GM12878 (cell line): ENCODE data around the gene CLBA1. TPM values are rescaled to one million over a fixed set of nuclear protein-coding genes. Genes with fewer than 3 reads are reported as not detected.
A peak's percentile ranks its signal among the peaks of the same experiment; 100 is the strongest.

Experiments used
- ATAC-seq: fragments of 200-7000 bp; cut with Tn5 transposase; 3 replicates; pipeline ENCODE4 v1.9.1; 2020; ENCODE audit warnings: mild to moderate bottlenecking, moderate library complexity
- BruUV-seq: library from RNA; stranded (reverse); fragments of 400-500 nt; replicated peaks from 2 replicates; lab custom pipeline; 2021; lab: Mats Ljungman, UMichigan
- CTCF ChIA-PET: fragments of 300-600 bp; sonication (Branson Sonifier 250); formaldehyde crosslinking; extraction: SDS; loops from one replicate; lab custom pipeline; 2021; ENCODE audit warnings: inconsistent platforms; lab: Yijun Ruan, JAX
- POLR2A ChIA-PET: fragments of 350-600 bp; formaldehyde crosslinking; extraction: SDS; loops from one replicate; lab custom pipeline; 2021; ENCODE audit warnings: inconsistent platforms; lab: Charles Lee
- RAD21 ChIA-PET: fragments of 300-600 bp; sonication (Branson Sonifier 250); formaldehyde crosslinking; loops from one replicate; lab custom pipeline; 2023; ENCODE audit warnings: antibody characterized with exemption; ENCODE audit not compliant: unreplicated experiment; lab: Charles Lee
- SMC1A ChIA-PET: fragments of 300-600 bp; sonication (Branson Sonifier 250); formaldehyde crosslinking; loops from one replicate; lab custom pipeline; 2023; ENCODE audit not compliant: unreplicated experiment, uncharacterized antibody; lab: Charles Lee
- DNase-seq: peaks from one replicate; pipeline ENCODE4 v3.0.0-alpha.2; 2011; ENCODE audit warnings: low read depth, low spot score
- FAIRE-seq: peaks from 3 replicates; lab custom pipeline; 2011; peaks lifted over from hg19 to GRCh38; lab: Jason Lieb, UNC
- H2AFZ ChIP-seq: 2 replicates; pipeline ENCODE4 v1.6.0; 2011; ENCODE audit warnings: low read depth, low read length, control low read depth; ENCODE audit not compliant: control insufficient read depth
- H3K27ac ChIP-seq: 2 replicates; pipeline ENCODE4 v1.5.1; 2011; ENCODE audit warnings: control low read depth; ENCODE audit not compliant: control insufficient read depth, insufficient read depth
- H3K27me3 ChIP-seq, 2 experiments: replicated peaks in 1 of 2; 2 replicates each; pipeline versions ENCODE4 v1.6.0 to v1.6.1; 2011; ENCODE audit warnings: low read length in 1 of 2; ENCODE audit not compliant: control insufficient read depth in 2 of 2, insufficient read depth in 2 of 2
- H3K36me3 ChIP-seq, 2 experiments: 2 replicates each; pipeline ENCODE4 v1.5.1; 2011; ENCODE audit warnings: low read length in 1 of 2; ENCODE audit not compliant: control insufficient read depth in 2 of 2, insufficient read depth in 2 of 2
- H3K4me1 ChIP-seq: 2 replicates; pipeline ENCODE4 v1.6.1; 2011; ENCODE audit warnings: mild to moderate bottlenecking, low read length, moderate library complexity, mixed read lengths; ENCODE audit not compliant: control insufficient read depth, insufficient read depth
- H3K4me2 ChIP-seq: 2 replicates; pipeline ENCODE4 v1.6.0; 2011; ENCODE audit warnings: control low read depth; ENCODE audit not compliant: control insufficient read depth, insufficient read depth
- H3K4me3 ChIP-seq: fragments of 200-600 bp; sonication (generic); 2 replicates; pipeline ENCODE4 v1.5.1; 2016
- H3K79me2 ChIP-seq: 2 replicates; pipeline ENCODE4 v1.6.0; 2011; ENCODE audit warnings: low read length; ENCODE audit not compliant: control insufficient read depth, insufficient read depth
- H3K9ac ChIP-seq: 2 replicates; pipeline ENCODE4 v1.8.0; 2011; ENCODE audit warnings: low read length, control low read depth, mixed read lengths; ENCODE audit not compliant: control insufficient read depth, insufficient read depth
- H3K9me3 ChIP-seq: replicated peaks from 3 replicates; pipeline ENCODE4 v1.5.1; 2011; ENCODE audit warnings: mild to moderate bottlenecking, low read length; ENCODE audit not compliant: control insufficient read depth, insufficient read depth
- H4K20me1 ChIP-seq: 2 replicates; pipeline ENCODE4 v1.6.0; 2011; ENCODE audit not compliant: control insufficient read depth, insufficient read depth
- RAD21 ChIP-seq: IDR thresholded peaks from 2 replicates; pipeline ENCODE4 v1.6.1; 2011; ENCODE audit warnings: mild to moderate bottlenecking, low read depth, low read length, moderate library complexity; ENCODE audit not compliant: insufficient read depth
- SUZ12 ChIP-seq: fragments of 200-600 bp; sonication (generic); IDR thresholded peaks from one replicate; pipeline ENCODE4 v1.6.1; 2018; ENCODE audit warnings: antibody characterized with exemption, mild to moderate bottlenecking; ENCODE audit not compliant: unreplicated experiment
- WGBS: methylation state at CpG from one replicate; pipeline ENCODE4 v1.1.6; 2016; ENCODE audit warnings: low lambda C conversion rate; ENCODE audit not compliant: insufficient replicate concordance, insufficient coverage; ENCODE audit errors: missing lambda C conversion rate; 5-methylcytosine and 5-hydroxymethylcytosine counted together
- in situ Hi-C: fragments of 300-500 bp; cut with MboI; formaldehyde crosslinking; loops from 9 replicates; pipeline ENCODE4 v1.14.3; 2018; ENCODE audit warnings: mixed read lengths
- intact Hi-C: fragments of 100-400 bp; cut with micrococcal nuclease; formaldehyde crosslinking; loops from one replicate; pipeline ENCODE4 v1.14.2; 2022; ENCODE audit not compliant: unreplicated experiment
- polyA plus RNA-seq, 11 experiments: library from polyadenylated mRNA; depleted of rRNA in 4 of 11; unstranded in 6 of 11; stranded (reverse) in 5 of 11; fragments of >200 nt; fragmentation: Nextera tagmentation in 4 of 11; fragmentation: Illumina TruSeq in 1 of 11; extraction: Ambion mirVana in 4 of 11; extraction: Trizol in 1 of 11; gene quantifications; 1 replicate in 1 of 11; 2 replicates in 10 of 11; pipeline versions ENCODE4 v1.2.1 to v1.2.3, GENCODE V29; 2011 to 2016; ENCODE audit warnings: inconsistent platforms in 2 of 11, missing spikeins in 2 of 11, low read depth in 1 of 11
- total RNA-seq, 4 experiments: library from RNA; depleted of rRNA in 3 of 4; stranded (reverse); fragments of >200 nt in 3 of 4; fragmentation: Illumina TruSeq in 1 of 4; extraction: Trizol in 1 of 4; gene quantifications; 2 replicates each; pipeline versions ENCODE4 v1.2.1 to v1.2.3, GENCODE V29; 2013 to 2021
- TF ChIP-seq, protein P1 (sequence below), 3 experiments: IDR thresholded peaks in 2 of 3; conservative IDR thresholded peaks in 1 of 3; 2 replicates each; pipeline ENCODE4 v1.5.1; 2011; ENCODE audit warnings: low read depth in 3 of 3, low read length in 3 of 3, mild to moderate bottlenecking in 3 of 3, control low read depth in 2 of 3, moderate library complexity in 2 of 3, inconsistent platforms in 1 of 3, mixed read lengths in 1 of 3; ENCODE audit not compliant: control insufficient read depth in 2 of 3, insufficient read depth in 1 of 3; ENCODE audit errors: extremely low read depth in 1 of 3

CLBA1 gene
- total and polyA plus RNA-seq, 10 of the 15 experiments (the other 5 are each of a cell fraction or from before 2014, with no cell fraction given) = 0.07 to 1.1 (median 0.62) TPM; not detected in 1

DNA sequence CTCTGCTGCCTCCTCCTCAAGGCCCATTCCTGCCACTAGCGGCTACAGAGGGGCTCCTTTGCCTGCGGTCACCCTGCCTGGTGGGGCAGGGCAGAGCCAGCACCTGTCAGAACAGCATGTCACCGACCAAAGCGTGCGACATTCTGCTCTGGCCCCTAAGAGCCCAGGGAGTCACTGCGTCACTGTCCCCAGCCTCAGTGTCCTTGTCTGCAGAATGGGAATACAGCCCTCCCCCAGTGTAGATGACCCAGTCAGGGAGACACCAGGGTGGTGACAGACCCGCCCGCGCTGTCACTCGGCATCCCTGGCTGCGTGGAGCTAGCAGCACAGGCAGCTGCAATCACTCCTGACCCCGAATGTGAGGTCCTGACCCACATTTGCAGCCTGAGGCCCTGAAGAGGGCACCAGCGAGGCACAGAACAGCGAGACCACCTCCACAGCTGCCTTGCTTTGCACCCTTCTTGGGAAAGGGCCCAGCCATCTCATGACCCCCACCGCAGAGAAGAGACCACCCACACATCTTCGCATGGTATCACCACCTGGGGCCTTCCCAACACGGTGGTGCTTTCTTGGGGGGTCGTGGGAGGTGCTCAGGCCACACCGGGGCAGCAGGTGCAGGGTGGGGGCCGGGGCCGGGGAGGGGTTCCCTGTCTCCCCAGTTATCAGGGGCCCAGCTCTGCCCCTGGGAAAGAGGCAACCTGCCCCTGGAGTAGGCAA is 9.9 kb upstream of the CLBA1 start:
- H3K4me3 ChIP-seq = no peak overlapping the region
- intact Hi-C loops = loop anchor here (1.0 to 10.0 kb wide), 3 partner anchors 70 to 111 kb away; no protein-coding TSS in a partner anchor
- no peaks in the 10 kb centered on the region for H3K36me3 ChIP-seq
- SMC1A ChIA-PET = interaction anchor here (0.9 to 3.4 kb wide), 8 partner anchors 9 to 106 kb away, joined by 3 to 24 read pairs (median 4); no protein-coding TSS in a partner anchor
- RAD21 ChIA-PET = interaction anchor here (0.6 to 3.8 kb wide), 5 partner anchors 41 to 111 kb away, joined by 3 to 26 read pairs (median 4); no protein-coding TSS in a partner anchor
- CTCF ChIA-PET = interaction anchor here (0.7 to 5.0 kb wide), 16 partner anchors 8 to 115 kb away, joined by 3 to 82 read pairs (median 5); partner anchors contain the start of genes CLBA1 and PLD4
- H2AFZ ChIP-seq = no peak overlapping the region
- no peak overlapping the region for H3K4me2 ChIP-seq
- H3K9me3 ChIP-seq = no peaks in the 10 kb centered on the region
- WGBS = 19% methylated on average over 21 of the region's 21 CpGs
- no peak for TF ChIP-seq SUZ12
- TF ChIP-seq, protein P1, sequence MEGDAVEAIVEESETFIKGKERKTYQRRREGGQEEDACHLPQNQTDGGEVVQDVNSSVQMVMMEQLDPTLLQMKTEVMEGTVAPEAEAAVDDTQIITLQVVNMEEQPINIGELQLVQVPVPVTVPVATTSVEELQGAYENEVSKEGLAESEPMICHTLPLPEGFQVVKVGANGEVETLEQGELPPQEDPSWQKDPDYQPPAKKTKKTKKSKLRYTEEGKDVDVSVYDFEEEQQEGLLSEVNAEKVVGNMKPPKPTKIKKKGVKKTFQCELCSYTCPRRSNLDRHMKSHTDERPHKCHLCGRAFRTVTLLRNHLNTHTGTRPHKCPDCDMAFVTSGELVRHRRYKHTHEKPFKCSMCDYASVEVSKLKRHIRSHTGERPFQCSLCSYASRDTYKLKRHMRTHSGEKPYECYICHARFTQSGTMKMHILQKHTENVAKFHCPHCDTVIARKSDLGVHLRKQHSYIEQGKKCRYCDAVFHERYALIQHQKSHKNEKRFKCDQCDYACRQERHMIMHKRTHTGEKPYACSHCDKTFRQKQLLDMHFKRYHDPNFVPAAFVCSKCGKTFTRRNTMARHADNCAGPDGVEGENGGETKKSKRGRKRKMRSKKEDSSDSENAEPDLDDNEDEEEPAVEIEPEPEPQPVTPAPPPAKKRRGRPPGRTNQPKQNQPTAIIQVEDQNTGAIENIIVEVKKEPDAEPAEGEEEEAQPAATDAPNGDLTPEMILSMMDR (IDR thresholded peaks at IDR 0.05 in 2 of 3, conservative IDR thresholded peaks at IDR 0.05 in 1 of 3; ENCODE audit: control insufficient read depth in 2 of 3, extremely low read depth in 1 of 3, insufficient read depth in 1 of 3, low read depth in 3 of 3, low read length in 3 of 3) = peak in 2 of 3 experiments; percentile 49 to 56; a peak in 3 of 6 replicates
- TF ChIP-seq RAD21 = peak; percentile 44
- TF ChIP-seq, all 136 proteins: peak for 2
- Histone ChIP-seq H3K27ac (no peak overlapping the region), H3K27me3 (peaks cover 7 to 10% of the 10 kb centered on the region in 2 experiments), H3K79me2 (no peaks in the 10 kb centered on the region), H3K9ac (no peak overlapping the region), H4K20me1 (no peaks in the 10 kb centered on the region), H3K4me1 (no peaks in the 10 kb centered on the region; the same call in 1 of the 2 replicates)
- in situ Hi-C loops = no loop called here
- POLR2A ChIA-PET = no interaction called here
- ATAC-seq = peak; percentile 55
- BruUV-seq = no TSS peak
- FAIRE-seq = no peak
- DNase-seq = no peak
